MM.1S (cell line): ENCODE data around the gene SUCLA2.
A peak's percentile ranks its signal among the peaks of the same experiment; 100 is the strongest.

Experiments
- DNase-seq: peaks from one replicate; pipeline ENCODE4 v3.0.0-alpha.2; 2015
- H2AFZ ChIP-seq: fragments of 300-600 bp; sonication (generic); 2 replicates; pipeline ENCODE4 v1.6.0; 2016; ENCODE audit warnings: antibody characterized with exemption, low read length
- H3F3A ChIP-seq: fragments of 300-600 bp; sonication (generic); 2 replicates; pipeline ENCODE4 v1.6.1; 2016; ENCODE audit warnings: mild to moderate bottlenecking, antibody characterized with exemption, low read length, moderate library complexity, mixed read lengths; ENCODE audit not compliant: insufficient read depth
- H3K27ac ChIP-seq: fragments of 300-600 bp; sonication (generic); 2 replicates; pipeline ENCODE4 v1.5.1; 2016; ENCODE audit warnings: mild to moderate bottlenecking, low read length
- H3K27me3 ChIP-seq: fragments of 300-600 bp; sonication (generic); replicated peaks from 2 replicates; pipeline ENCODE4 v1.6.0; 2016; ENCODE audit warnings: low read length; ENCODE audit not compliant: insufficient read depth
- H3K36me3 ChIP-seq: fragments of 300-600 bp; sonication (generic); replicated peaks from 2 replicates; pipeline ENCODE4 v1.6.1; 2016; ENCODE audit warnings: mild to moderate bottlenecking, low read length, mixed read lengths; ENCODE audit not compliant: insufficient read depth
- H3K4me1 ChIP-seq: fragments of 300-600 bp; sonication (generic); 2 replicates; pipeline ENCODE4 v1.6.1; 2016; ENCODE audit warnings: low read length, mixed read lengths
- H3K4me2 ChIP-seq: fragments of 300-600 bp; sonication (generic); 2 replicates; pipeline ENCODE4 v1.6.0; 2016; ENCODE audit warnings: low read depth, low read length
- H3K4me3 ChIP-seq: fragments of 300-600 bp; sonication (generic); 2 replicates; pipeline ENCODE4 v1.5.1; 2016; ENCODE audit warnings: low read length, mixed read lengths
- H3K79me2 ChIP-seq: fragments of 300-600 bp; sonication (generic); 2 replicates; pipeline ENCODE4 v1.6.1; 2016; ENCODE audit warnings: mixed run types, low read length, mixed read lengths
- H3K9ac ChIP-seq: fragments of 300-600 bp; sonication (generic); 2 replicates; pipeline ENCODE4 v1.6.1; 2016; ENCODE audit warnings: low read length, mixed read lengths
- H3K9me2 ChIP-seq: fragments of 300-600 bp; sonication (generic); replicated peaks from 2 replicates; pipeline ENCODE4 v1.6.1; 2016; ENCODE audit warnings: mild to moderate bottlenecking, low read length, mixed read lengths; ENCODE audit not compliant: insufficient read depth
- H3K9me3 ChIP-seq: fragments of 300-600 bp; sonication (generic); replicated peaks from 2 replicates; pipeline ENCODE4 v1.6.1; 2016; ENCODE audit warnings: mild to moderate bottlenecking, low read length, mixed read lengths; ENCODE audit not compliant: insufficient read depth
- H4K20me1 ChIP-seq: fragments of 300-600 bp; sonication (generic); 2 replicates; pipeline ENCODE4 v1.6.1; 2016; ENCODE audit warnings: mild to moderate bottlenecking, low read length, moderate library complexity, mixed read lengths; ENCODE audit not compliant: insufficient read depth
- CTCF ChIP-seq: fragments of 300-600 bp; sonication (generic); IDR thresholded peaks from 2 replicates; pipeline ENCODE4 v1.5.1; 2016; ENCODE audit warnings: antibody characterized with exemption, low read length, mixed read lengths
- EZH2 ChIP-seq: fragments of 300-600 bp; sonication (generic); optimal IDR thresholded peaks from 2 replicates; pipeline ENCODE3; 2017; ENCODE audit warnings: low read depth, mild to moderate bottlenecking, antibody characterized with exemption, low read length, mixed read lengths
- EZH2phosphoT487 ChIP-seq: fragments of 300-600 bp; sonication (generic); IDR thresholded peaks from 2 replicates; pipeline ENCODE4 v1.6.1; 2018; ENCODE audit warnings: antibody characterized with exemption, low read length

SUCLA2 gene

GRCh38 chr13:48038761-48039160 is 37.7 kb upstream of the SUCLA2 start:
- DNase-seq, result no peak
- no peaks in the 10 kb centered on the region for H4K20me1 ChIP-seq
- peak overlapping the region; percentile 84; the same call in 1 of the 2 replicates for H3K9ac ChIP-seq
- peak overlapping the region; percentile 66 for H3K4me2 ChIP-seq
- H3K4me1 ChIP-seq, result no peaks in the 10 kb centered on the region
- H3F3A ChIP-seq, result peaks cover 10% of the 10 kb centered on the region; the same call in 1 of the 2 replicates
- no peaks in the 10 kb centered on the region for H3K36me3 ChIP-seq
- TF ChIP-seq CTCF (no peak), EZH2 (no peak), EZH2phosphoT487 (no peak)
- H3K27ac ChIP-seq, result peak overlapping the region; percentile 8; the same call in 1 of the 2 replicates
- H3K79me2 ChIP-seq, result peaks cover 10% of the 10 kb centered on the region; the same call in 1 of the 2 replicates
- no peaks in the 10 kb centered on the region for H3K9me2 ChIP-seq
- H3K27me3 ChIP-seq, result no peaks in the 10 kb centered on the region
- H3K4me3 ChIP-seq, result peak overlapping the region; percentile 80; the same call in 1 of the 2 replicates
- no peak overlapping the region for H2AFZ ChIP-seq
- H3K9me3 ChIP-seq, result no peaks in the 10 kb centered on the region

DNA sequence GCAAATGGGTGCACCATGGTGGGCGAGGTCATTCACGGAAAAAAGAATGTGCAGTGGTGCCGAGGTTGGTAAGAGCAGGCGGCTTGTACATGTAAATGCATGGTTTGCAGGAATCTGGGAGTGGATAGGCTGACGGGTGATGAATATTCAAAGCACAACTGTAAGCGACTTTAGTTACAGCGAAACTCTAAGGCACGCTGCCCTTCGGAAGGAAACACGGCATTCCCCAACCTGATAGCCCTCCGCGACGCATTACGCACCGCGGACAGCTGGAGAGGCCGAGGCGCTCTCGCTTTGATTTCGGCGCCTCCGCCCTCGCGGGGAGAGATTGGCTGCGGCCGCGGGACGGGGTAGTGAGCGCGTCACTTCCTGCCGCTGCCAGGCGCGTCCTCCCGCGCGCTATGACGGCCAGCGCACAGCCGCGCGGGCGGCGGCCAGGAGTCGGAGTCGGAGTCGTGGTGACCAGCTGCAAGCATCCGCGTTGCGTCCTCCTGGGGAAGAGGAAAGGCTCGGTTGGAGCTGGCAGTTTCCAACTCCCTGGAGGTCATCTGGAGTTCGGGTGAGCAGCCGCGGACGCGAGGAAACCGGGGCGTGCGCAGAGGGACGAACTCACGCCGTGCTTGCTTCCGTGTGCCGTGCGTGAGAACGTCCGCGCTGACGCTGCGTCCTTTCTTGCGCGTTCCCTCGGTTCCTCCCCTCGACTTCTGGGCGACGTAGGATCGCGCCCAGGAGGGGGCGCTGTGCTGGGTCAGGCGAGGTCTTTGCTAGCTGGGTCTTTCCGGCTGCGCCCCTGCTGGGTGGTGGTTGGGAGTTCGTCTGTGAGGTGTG is 36.5 kb upstream of the SUCLA2 start, which contains the start of gene NUDT15:
Gene NUDT15 (plus strand): TSS at position 381 of the 828 bp plus-strand sequence. CDS start 21 bp downstream, at position 402.
- Histone ChIP-seq H3K79me2 (peaks cover 10% of the 10 kb centered on the region; the same call in 1 of the 2 replicates), H3K4me1 (no peaks in the 10 kb centered on the region), H3K9ac (peak within 1 kb of the TSS; percentile 84), H3K4me2 (peak within 1 kb of the TSS; percentile 86), H3K27ac (peak within 1 kb of the TSS; percentile 92), H3K9me3 (no peaks in the 10 kb centered on the region), H3K36me3 (no peaks in the 10 kb centered on the region), H3K4me3 (peak within 1 kb of the TSS; percentile 80), H4K20me1 (no peaks in the 10 kb centered on the region), H3K27me3 (no peaks in the 10 kb centered on the region), H3F3A (peaks cover 10% of the 10 kb centered on the region; the same call in 1 of the 2 replicates), H3K9me2 (no peaks in the 10 kb centered on the region), H2AFZ (peak within 1 kb of the TSS; percentile 61)
- TF ChIP-seq CTCF (peak; percentile 82), EZH2 (no peak)
- DNase-seq, result peak; percentile 91

DNA sequence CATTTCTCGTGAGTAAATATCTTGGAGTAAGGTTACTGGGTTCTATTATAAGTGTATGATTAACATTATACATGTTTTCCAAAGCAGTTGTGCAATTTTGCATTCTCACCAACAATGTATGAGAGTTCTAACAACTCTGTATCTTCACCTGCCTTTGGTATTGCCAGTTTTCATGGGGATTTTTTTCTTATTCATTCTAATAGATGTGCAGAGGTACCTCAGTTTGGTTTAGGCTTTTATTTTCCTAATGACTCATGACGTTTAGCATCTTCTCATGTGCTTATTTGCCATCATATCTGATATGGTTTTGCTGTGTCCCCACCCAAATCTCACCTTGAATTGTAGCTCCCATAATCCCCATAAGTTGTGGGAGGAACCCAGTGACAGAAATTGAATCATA is 28.8 kb upstream of the SUCLA2 start:
- no peaks in the 10 kb centered on the region for H3K27me3 ChIP-seq
- H3K27ac ChIP-seq, result no peak overlapping the region
- H3K9ac ChIP-seq, result no peak overlapping the region
- no peak overlapping the region for H3K4me3 ChIP-seq
- H3K9me3 ChIP-seq, result no peaks in the 10 kb centered on the region
- no peaks in the 10 kb centered on the region for H3K4me1 ChIP-seq
- DNase-seq, result no peak
- no peaks in the 10 kb centered on the region for H3K36me3 ChIP-seq
- H3K9me2 ChIP-seq, result no peaks in the 10 kb centered on the region
- H3K4me2 ChIP-seq, result no peak overlapping the region
- H3K79me2 ChIP-seq, result no peaks in the 10 kb centered on the region
- no peaks in the 10 kb centered on the region for H4K20me1 ChIP-seq
- TF ChIP-seq EZH2phosphoT487 (no peak), CTCF (no peak), EZH2 (no peak)
- no peaks in the 10 kb centered on the region for H3F3A ChIP-seq
- H2AFZ ChIP-seq, result no peak overlapping the region
